GM12874 (cell line): ENCODE measurements around the gene PGM2L1.
A peak's percentile ranks its signal among the peaks of the same experiment; 100 is the strongest.

ENCODE experiments used
- CTCF ChIP-seq: IDR thresholded peaks from 2 replicates; pipeline ENCODE4 v1.5.1; 2011; ENCODE audit warnings: low read depth, mild to moderate bottlenecking, control low read depth, low read length, moderate library complexity; ENCODE audit not compliant: insufficient read depth

Gene PGM2L1

GRCh38 chr11:74392256-74392655, 6.0 kb downstream of the PGM2L1 start:
- TF ChIP-seq CTCF: no peak

- TF ChIP-seq CTCF: no peak
Observed at GRCh38 chr11:74391193-74391592, 7.0 kb downstream of the PGM2L1 start.

GRCh38 chr11:74390697-74391096, 7.5 kb downstream of the PGM2L1 start:
- TF ChIP-seq CTCF: no peak

- TF ChIP-seq CTCF: peak; percentile 56
Observed at GRCh38 chr11:74388678-74389327, 9.4 kb downstream of the PGM2L1 start.

GRCh38 chr11:74384641-74385040, 13.6 kb downstream of the PGM2L1 start:
- TF ChIP-seq CTCF: no peak

GRCh38 chr11:74380746-74381439, 17.3 kb downstream of the PGM2L1 start:
- no peak for TF ChIP-seq CTCF

GRCh38 chr11:74377689-74378088, 20.5 kb downstream of the PGM2L1 start:
- no peak for TF ChIP-seq CTCF
